AG09319 (cell line): ENCODE results near the gene ZDHHC13.

Experiments
- DNase-seq: peaks from one replicate; pipeline ENCODE4 v3.0.0-alpha.2; 2010; ENCODE audit warnings: low read depth; ENCODE audit errors: extremely low read depth
- TF ChIP-seq, protein P1 (sequence below): IDR thresholded peaks from 2 replicates; pipeline ENCODE4 v1.5.1; 2011; ENCODE audit warnings: low read depth, mild to moderate bottlenecking, inconsistent platforms, low read length, moderate library complexity

ZDHHC13 gene

DNA sequence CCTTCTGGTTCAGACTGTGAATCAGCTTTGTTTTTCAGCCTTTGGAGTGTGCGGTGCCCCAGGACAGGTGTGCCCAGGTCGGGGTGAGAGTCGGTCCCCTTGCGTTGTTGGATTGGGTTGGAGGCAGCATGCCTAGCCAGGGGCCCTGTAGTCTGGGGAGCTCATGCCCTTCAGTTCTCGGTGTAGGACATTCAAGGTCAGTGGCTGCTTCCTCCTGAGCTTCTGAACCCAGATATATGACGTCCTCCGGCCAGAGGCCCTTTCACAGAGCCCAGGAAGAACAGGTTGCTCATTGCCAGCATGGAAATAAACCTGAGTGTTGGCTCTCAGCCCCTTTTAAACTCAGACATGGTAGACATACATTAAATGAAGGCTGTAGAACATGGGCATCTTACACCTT is 82.1 kb downstream of the ZDHHC13 start:
- TF ChIP-seq, protein P1, sequence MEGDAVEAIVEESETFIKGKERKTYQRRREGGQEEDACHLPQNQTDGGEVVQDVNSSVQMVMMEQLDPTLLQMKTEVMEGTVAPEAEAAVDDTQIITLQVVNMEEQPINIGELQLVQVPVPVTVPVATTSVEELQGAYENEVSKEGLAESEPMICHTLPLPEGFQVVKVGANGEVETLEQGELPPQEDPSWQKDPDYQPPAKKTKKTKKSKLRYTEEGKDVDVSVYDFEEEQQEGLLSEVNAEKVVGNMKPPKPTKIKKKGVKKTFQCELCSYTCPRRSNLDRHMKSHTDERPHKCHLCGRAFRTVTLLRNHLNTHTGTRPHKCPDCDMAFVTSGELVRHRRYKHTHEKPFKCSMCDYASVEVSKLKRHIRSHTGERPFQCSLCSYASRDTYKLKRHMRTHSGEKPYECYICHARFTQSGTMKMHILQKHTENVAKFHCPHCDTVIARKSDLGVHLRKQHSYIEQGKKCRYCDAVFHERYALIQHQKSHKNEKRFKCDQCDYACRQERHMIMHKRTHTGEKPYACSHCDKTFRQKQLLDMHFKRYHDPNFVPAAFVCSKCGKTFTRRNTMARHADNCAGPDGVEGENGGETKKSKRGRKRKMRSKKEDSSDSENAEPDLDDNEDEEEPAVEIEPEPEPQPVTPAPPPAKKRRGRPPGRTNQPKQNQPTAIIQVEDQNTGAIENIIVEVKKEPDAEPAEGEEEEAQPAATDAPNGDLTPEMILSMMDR = no peak
- no peak for DNase-seq

DNA sequence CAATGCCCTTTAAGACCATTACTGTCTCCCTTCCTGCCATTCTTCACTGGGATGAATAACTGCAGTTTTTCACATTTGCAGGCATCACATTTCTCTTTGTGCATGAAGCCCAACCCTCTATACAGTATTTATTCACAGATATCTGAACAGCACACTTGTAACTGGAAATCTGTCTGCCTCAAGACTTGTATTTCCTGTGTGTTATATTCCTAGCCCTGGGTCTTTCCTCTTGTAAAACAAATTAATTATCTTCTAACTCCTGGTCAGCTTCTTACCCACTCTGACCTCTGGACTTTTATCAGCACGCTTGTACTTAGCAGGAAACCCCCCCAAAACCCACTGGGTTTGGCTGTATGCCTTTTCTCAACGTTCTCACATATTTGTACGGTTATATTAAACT is 82.8 kb downstream of the ZDHHC13 start:
- TF ChIP-seq, protein P1 = no peak
- DNase-seq = no peak

DNA sequence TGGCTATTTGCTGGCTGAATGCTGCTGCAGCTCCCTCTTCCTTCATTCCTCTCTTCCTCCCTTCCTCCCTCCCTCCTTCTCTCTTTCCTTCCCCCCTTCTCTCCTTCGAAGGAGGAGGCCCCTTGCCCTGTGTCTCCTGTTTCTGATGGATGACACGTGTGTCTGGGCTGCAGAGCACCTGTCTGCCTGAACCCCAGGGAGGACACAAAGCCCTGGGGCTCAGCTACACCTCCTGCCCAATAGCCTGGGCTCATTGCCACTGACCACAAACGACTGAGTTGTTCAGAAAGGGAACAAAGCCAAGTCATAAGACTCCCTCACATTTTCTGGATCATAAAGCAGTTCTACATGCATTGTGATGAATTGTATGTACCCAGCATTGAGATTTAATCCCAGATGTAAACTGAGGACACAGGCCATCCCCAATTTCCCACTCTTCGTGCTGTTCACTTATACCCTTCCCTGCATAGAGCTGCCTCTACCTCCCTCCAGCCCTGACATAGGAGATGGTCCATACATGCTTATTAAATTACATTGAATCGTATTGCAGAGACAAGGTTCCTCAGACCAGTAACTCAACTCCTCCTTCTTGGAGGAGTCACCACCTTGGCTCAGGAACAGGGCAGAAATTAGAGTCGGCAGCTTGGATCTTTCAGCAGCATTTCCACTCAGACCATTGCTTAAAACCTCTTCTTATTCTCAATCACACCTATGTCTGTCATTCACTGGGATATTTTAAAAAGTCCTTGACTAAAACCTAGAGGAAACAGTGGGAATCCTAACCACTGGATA is 83.6 kb downstream of the ZDHHC13 start:
- TF ChIP-seq, protein P1 = no peak
- no peak for DNase-seq

DNA sequence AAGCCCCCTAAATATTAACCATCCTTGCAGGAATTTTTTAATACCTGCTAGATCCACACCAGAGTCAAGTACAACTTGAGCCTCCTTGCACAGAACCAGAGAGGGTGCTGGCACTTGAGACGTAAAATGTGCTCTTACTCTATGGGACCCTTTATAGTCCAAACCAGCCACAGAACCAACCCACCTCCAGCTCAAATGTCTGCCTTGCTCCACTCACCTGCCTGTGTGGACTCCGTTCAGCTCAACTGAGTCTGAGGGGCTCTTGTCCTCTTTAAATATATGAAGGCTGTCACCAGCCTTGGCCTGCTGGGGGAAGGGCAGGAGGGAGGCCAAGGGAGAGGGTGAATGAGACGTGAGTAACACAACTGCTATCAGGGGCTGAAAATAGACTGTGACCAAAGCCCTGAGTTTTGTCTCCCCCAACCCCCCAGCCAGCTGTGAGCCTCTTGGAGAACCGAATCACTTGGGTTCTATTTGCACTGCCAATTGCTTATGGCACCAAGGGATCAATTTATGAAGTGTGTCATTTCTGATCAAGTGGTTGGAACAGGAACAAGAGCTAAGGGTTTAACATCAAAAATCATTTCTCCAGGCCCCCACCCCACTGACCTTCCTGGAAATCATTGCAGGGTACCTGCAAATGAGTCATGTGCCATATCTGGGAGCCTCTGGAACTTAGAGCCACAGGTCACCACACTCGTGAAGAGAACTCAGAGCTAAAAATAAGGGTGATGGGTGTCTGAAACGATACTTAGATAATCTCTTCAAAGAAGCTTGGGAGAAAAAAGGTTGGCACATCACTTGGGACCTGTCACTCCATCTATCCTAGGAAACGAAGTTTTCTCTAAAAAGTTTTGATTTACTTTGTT is 85.0 kb downstream of the ZDHHC13 start, which contains the start of gene CSRP3:
CSRP3 (minus strand) TSS at position 247 of the 869 bp plus-strand sequence. CDS start 9,535 bp downstream, outside the sequence.
- DNase-seq = no peak
- TF ChIP-seq, protein P1 = no peak

DNA sequence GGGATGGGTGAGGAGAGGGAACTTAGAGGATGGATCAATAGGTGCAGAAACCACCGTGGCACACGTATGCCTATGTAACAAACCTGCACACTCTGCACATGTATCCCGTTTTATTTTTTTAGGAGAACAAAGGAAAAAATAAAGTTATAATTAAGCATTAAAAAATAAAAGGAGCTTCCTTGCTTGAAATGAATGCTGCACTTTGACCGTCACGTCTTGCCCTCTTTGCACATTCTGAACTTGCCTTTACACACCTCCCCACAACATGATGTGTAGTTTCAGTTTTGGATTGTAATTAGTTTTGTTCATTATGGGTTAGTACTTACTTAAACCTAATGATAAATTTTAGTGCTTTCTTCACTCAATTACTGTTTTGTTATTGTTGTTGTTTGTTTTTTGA is 87.9 kb downstream of the ZDHHC13 start:
- no peak for DNase-seq
- TF ChIP-seq, protein P1 = no peak

DNA sequence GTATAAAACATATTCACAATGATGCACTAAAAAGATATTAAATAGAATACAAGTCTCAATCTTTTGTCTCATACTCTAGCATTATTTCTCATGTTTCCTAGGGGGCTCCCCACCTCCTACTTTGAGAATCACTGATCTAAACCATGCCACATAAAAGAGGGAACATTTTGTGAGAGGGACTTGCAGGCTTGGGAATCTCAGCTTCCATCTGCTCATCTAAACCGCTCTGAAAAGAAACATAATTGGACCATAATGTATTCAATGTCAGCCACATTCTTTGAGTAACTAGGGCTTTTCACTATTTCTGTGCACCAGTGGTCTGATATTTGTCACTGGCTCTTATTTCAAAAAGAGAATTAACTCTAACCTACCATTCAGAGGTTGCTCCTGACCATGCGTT is 91.2 kb downstream of the ZDHHC13 start:
- TF ChIP-seq, protein P1 = no peak
- no peak for DNase-seq
